ENCODE results near the gene ANKS1A.
"Not testable (repeated sequence)": the region's sequence is repeated elsewhere in the genome, so short reads cannot be mapped to it uniquely, and the experiment has no call there.

ANKS1A gene

GRCh38 chr6:34871853-34872252 lies 17.2 kb upstream of the ANKS1A start:
- in situ Hi-C loops (cut with HindIII; ENCODE audit: low pct_unique_long_range_greater_than_20kb, low sequenced_read_pairs): no loop called here

GRCh38 chr6:34872332-34872731 lies 16.7 kb upstream of the ANKS1A start:
- peak in 1 of 2 experiments; percentile 18 for DNase-seq (ENCODE audit: low read depth in 1 of 2, low spot score in 1 of 2)
- in situ Hi-C loops (cut with HindIII; ENCODE audit: low pct_unique_long_range_greater_than_20kb, low sequenced_read_pairs): no loop called here
- TF ChIP-seq JUND (IDR thresholded peaks at IDR 0.05; ENCODE audit: low read depth): no peak

More at GRCh38 chr6:34871853-34872252, 17.2 kb upstream of the ANKS1A start:
- no peak for TF ChIP-seq JUND (IDR thresholded peaks at IDR 0.05; ENCODE audit: low read depth)
- DNase-seq (ENCODE audit: low read depth in 1 of 2, low spot score in 1 of 2): no peak

- no peak for DNase-seq (ENCODE audit: low read depth in 1 of 2, low spot score in 1 of 2)
- no peak for TF ChIP-seq JUND (IDR thresholded peaks at IDR 0.05; ENCODE audit: low read depth)
Observed at GRCh38 chr6:34875292-34876213, 13.5 kb upstream of the ANKS1A start.

GRCh38 chr6:34876472-34876871 lies 12.6 kb upstream of the ANKS1A start:
- in situ Hi-C loops (cut with HindIII; ENCODE audit: low pct_unique_long_range_greater_than_20kb, low sequenced_read_pairs): no loop called here
- TF ChIP-seq JUND (IDR thresholded peaks at IDR 0.05; ENCODE audit: low read depth): no peak
- no peak for DNase-seq (ENCODE audit: low read depth in 1 of 2, low spot score in 1 of 2)

More at GRCh38 chr6:34875292-34876213, 13.5 kb upstream of the ANKS1A start:
- in situ Hi-C loops (cut with HindIII; ENCODE audit: low pct_unique_long_range_greater_than_20kb, low sequenced_read_pairs): no loop called here

- no peak for DNase-seq (ENCODE audit: low read depth in 1 of 2, low spot score in 1 of 2)
- TF ChIP-seq JUND (IDR thresholded peaks at IDR 0.05; ENCODE audit: low read depth): no peak
- in situ Hi-C loops (cut with HindIII; ENCODE audit: low pct_unique_long_range_greater_than_20kb, low sequenced_read_pairs): no loop called here
Observed at GRCh38 chr6:34877259-34877658, 11.8 kb upstream of the ANKS1A start.

- TF ChIP-seq JUND (IDR thresholded peaks at IDR 0.05; ENCODE audit: low read depth): no peak
- in situ Hi-C loops (cut with HindIII; ENCODE audit: low pct_unique_long_range_greater_than_20kb, low sequenced_read_pairs): no loop called here
- no peak for DNase-seq (ENCODE audit: low read depth in 1 of 2, low spot score in 1 of 2)
Observed at GRCh38 chr6:34877869-34878485, 11.1 kb upstream of the ANKS1A start.

- DNase-seq (ENCODE audit: low read depth in 1 of 2, low spot score in 1 of 2); in situ Hi-C loops (cut with HindIII; ENCODE audit: low pct_unique_long_range_greater_than_20kb, low sequenced_read_pairs): not testable (repeated sequence)
Observed at GRCh38 chr6:34884073-34884472, 5.0 kb upstream of the ANKS1A start.

GRCh38 chr6:34884996-34885395 lies 4.1 kb upstream of the ANKS1A start:
- DNase-seq (ENCODE audit: low read depth in 1 of 2, low spot score in 1 of 2): no peak
- no peak for TF ChIP-seq JUND (IDR thresholded peaks at IDR 0.05; ENCODE audit: low read depth)
- in situ Hi-C loops (cut with HindIII; ENCODE audit: low pct_unique_long_range_greater_than_20kb, low sequenced_read_pairs): no loop called here

- in situ Hi-C loops (cut with HindIII; ENCODE audit: low pct_unique_long_range_greater_than_20kb, low sequenced_read_pairs); DNase-seq (ENCODE audit: low read depth in 1 of 2, low spot score in 1 of 2): not testable (repeated sequence)
Observed at GRCh38 chr6:34885837-34886236, 3.2 kb upstream of the ANKS1A start.

GRCh38 chr6:34887753-34888513 lies 1.1 kb upstream of the ANKS1A start, which contains the start of gene TAF11:
Gene TAF11 (minus strand): TSS chr6:34888042. CDS start chr6:34887957, 85 bp downstream.
- TF ChIP-seq JUND (IDR thresholded peaks at IDR 0.05; ENCODE audit: low read depth): no peak
- in situ Hi-C loops (cut with HindIII; ENCODE audit: low pct_unique_long_range_greater_than_20kb, low sequenced_read_pairs): no loop called here
- DNase-seq (ENCODE audit: low read depth in 1 of 2, low spot score in 1 of 2): peak; percentile 62 to 97

- DNase-seq (ENCODE audit: low read depth in 1 of 2, low spot score in 1 of 2): no peak
- no peak for TF ChIP-seq JUND (IDR thresholded peaks at IDR 0.05; ENCODE audit: low read depth)
- in situ Hi-C loops (cut with HindIII; ENCODE audit: low pct_unique_long_range_greater_than_20kb, low sequenced_read_pairs): no loop called here
Observed at GRCh38 chr6:34888514-34888856, 570 bp upstream of the ANKS1A start.

GRCh38 chr6:34890533-34890925 lies 1.5 kb downstream of the ANKS1A start:
- in situ Hi-C loops (cut with HindIII; ENCODE audit: low pct_unique_long_range_greater_than_20kb, low sequenced_read_pairs): no loop called here
- no peak for TF ChIP-seq JUND (IDR thresholded peaks at IDR 0.05; ENCODE audit: low read depth)
- no peak for DNase-seq (ENCODE audit: low read depth in 1 of 2, low spot score in 1 of 2)

GRCh38 chr6:34891296-34891695 lies 2.2 kb downstream of the ANKS1A start:
- TF ChIP-seq JUND (IDR thresholded peaks at IDR 0.05; ENCODE audit: low read depth): no peak
- in situ Hi-C loops (cut with HindIII; ENCODE audit: low pct_unique_long_range_greater_than_20kb, low sequenced_read_pairs): no loop called here
- DNase-seq (ENCODE audit: low read depth in 1 of 2, low spot score in 1 of 2): no peak

Data from T47D (cell line).